PC-9 (cell line): ENCODE data around the gene C1QTNF9. TPM values are rescaled to one million over a fixed set of nuclear protein-coding genes. Genes with fewer than 3 reads are reported as not detected.

Experiments used
- BruUV-seq: library from RNA; stranded (reverse); fragments of 400-500 nt; replicated peaks from 2 replicates; lab custom pipeline; 2021; lab: Mats Ljungman, UMichigan
- CTCF ChIA-PET: fragments of 300-600 bp; sonication (Branson Sonifier 250); formaldehyde crosslinking; loops from one replicate; lab custom pipeline; 2022; ENCODE audit warnings: antibody characterized with exemption; lab: Charles Lee
- POLR2A ChIA-PET: fragments of 300-600 bp; sonication (Branson Sonifier 250); formaldehyde crosslinking; loops from one replicate; lab custom pipeline; 2022; ENCODE audit warnings: antibody characterized with exemption; ENCODE audit not compliant: unreplicated experiment; lab: Charles Lee
- DNase-seq, 2 experiments: peaks; one replicate each; pipeline versions ENCODE4 v3.0.0 to v3.0.0-alpha.2; 2015 to 2022; ENCODE audit warnings: mixed read lengths in 1 of 2
- H2AFZ ChIP-seq: fragments of 200-600 bp; sonication (generic); 2 replicates; pipeline ENCODE4 v1.8.1; 2017; ENCODE audit warnings: antibody characterized with exemption
- H3F3A ChIP-seq: fragments of 200-600 bp; sonication (generic); 2 replicates; pipeline ENCODE4 v1.8.1; 2017; ENCODE audit warnings: antibody characterized with exemption, mild to moderate bottlenecking, low read depth; ENCODE audit not compliant: insufficient read depth
- H3K27ac ChIP-seq: fragments of 200-600 bp; sonication (generic); 2 replicates; pipeline ENCODE4 v1.6.1; 2016; ENCODE audit warnings: mixed run types
- H3K27me3 ChIP-seq: fragments of 200-600 bp; sonication (generic); 2 replicates; pipeline ENCODE4 v1.6.1; 2016; ENCODE audit warnings: low read depth, mixed run types; ENCODE audit not compliant: insufficient read depth
- H3K36me3 ChIP-seq: fragments of 200-600 bp; sonication (generic); 2 replicates; pipeline ENCODE4 v1.6.1; 2016; ENCODE audit warnings: low read depth, mixed run types
- H3K4me1 ChIP-seq: fragments of 200-600 bp; sonication (generic); replicated peaks from 2 replicates; pipeline ENCODE4 v1.6.1; 2016; ENCODE audit warnings: mixed run types; ENCODE audit not compliant: insufficient read depth
- H3K4me2 ChIP-seq: fragments of 200-600 bp; sonication (generic); 2 replicates; pipeline ENCODE4 v1.6.1; 2017; ENCODE audit warnings: mixed run types
- H3K4me3 ChIP-seq: fragments of 200-600 bp; sonication (generic); 2 replicates; pipeline ENCODE4 v1.6.1; 2016; ENCODE audit warnings: mixed run types
- H3K79me2 ChIP-seq: fragments of 200-600 bp; sonication (generic); 2 replicates; pipeline ENCODE4 v1.6.1; 2017; ENCODE audit warnings: low read depth, mixed run types
- H3K9me2 ChIP-seq: fragments of 200-600 bp; sonication (generic); 2 replicates; pipeline ENCODE4 v1.8.1; 2017; ENCODE audit warnings: mild to moderate bottlenecking; ENCODE audit not compliant: insufficient read depth
- H3K9me3 ChIP-seq: fragments of 200-600 bp; sonication (generic); 2 replicates; pipeline ENCODE4 v1.8.1; 2016; ENCODE audit warnings: low read depth; ENCODE audit not compliant: insufficient read depth
- H4K20me1 ChIP-seq: fragments of 200-600 bp; sonication (generic); 2 replicates; pipeline ENCODE4 v1.8.1; 2017; ENCODE audit not compliant: insufficient read depth
- EZH2 ChIP-seq: fragments of 200-600 bp; sonication (generic); IDR thresholded peaks from 2 replicates; pipeline ENCODE4 v1.8.0; 2017; ENCODE audit warnings: antibody characterized with exemption, low read depth
- intact Hi-C: fragments of 100-400 bp; cut with micrococcal nuclease; formaldehyde crosslinking; loops from one replicate; pipeline ENCODE4 v1.10.0; 2022; ENCODE audit not compliant: unreplicated experiment
- total RNA-seq: library from RNA; stranded (reverse); gene quantifications from 2 replicates; pipeline ENCODE4 v1.2.3, GENCODE V29; 2021
- TF ChIP-seq, protein P1 (sequence below): fragments of 200-600 bp; sonication (generic); conservative IDR thresholded peaks from 2 replicates; pipeline ENCODE4 v1.6.1; 2017; ENCODE audit warnings: mixed run types, antibody characterized with exemption, mild to moderate bottlenecking, moderate library complexity

Gene C1QTNF9
- total RNA-seq, 1 experiment from 2014 or later = not detected

DNA sequence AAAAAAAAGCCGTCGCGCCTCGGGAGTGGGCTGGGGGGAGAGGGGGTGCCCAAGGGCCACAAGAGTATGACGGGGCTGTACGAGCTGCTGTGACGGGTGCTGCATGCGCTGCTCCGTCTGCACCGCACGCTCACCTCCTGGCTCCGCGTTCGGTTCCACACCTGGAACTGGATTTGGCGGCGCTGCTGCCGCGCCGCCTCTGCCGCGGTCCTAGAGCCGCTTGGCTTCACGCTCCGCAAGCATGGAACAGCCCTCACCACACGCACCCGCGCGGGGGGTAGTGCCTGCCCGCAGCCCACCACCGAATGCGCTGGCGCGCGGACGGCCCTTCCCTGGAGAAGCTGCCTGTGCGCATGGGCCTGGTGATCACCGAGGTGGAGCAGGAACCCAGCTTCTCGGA lies 18.8 kb downstream of the C1QTNF9 start:
- BruUV-seq = no TSS peak
- no peak overlapping the region for H2AFZ ChIP-seq

DNA sequence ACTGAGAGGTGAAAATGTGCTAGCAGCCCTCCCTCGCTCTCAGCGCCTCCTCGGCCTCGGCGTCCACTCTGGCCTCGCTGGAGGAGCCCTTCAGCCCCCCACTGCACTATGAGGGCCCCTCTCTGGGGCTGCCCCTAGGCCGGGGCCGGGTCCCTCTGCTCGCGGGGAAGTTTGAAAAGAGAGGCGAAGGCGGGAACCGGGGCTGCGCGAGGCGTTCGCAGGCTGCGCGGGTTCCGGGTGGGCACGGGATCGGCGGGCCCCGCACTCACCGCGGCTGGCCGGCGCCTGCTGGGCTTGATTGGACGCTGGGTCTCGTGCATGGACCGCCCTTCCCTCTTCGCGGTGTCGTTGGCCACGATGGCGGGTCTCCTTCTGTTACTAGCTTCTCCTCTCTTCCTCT lies 29.3 kb downstream of the C1QTNF9 start:
- H3K36me3 ChIP-seq = no peaks in the 10 kb centered on the region
- H3K4me3 ChIP-seq = no peak overlapping the region
- intact Hi-C loops = no loop called here
- no peaks in the 10 kb centered on the region for H3K4me1 ChIP-seq
- BruUV-seq = no TSS peak
- H3F3A ChIP-seq = peaks cover 4% of the 10 kb centered on the region; the same call in 1 of the 2 replicates
- H3K9me3 ChIP-seq = no peaks in the 10 kb centered on the region
- ChIA-PET CTCF (no interaction called here), POLR2A (no interaction called here)
- H3K27ac ChIP-seq = no peak overlapping the region
- no peaks in the 10 kb centered on the region for H3K27me3 ChIP-seq
- H3K79me2 ChIP-seq = no peaks in the 10 kb centered on the region
- no peak overlapping the region for H3K4me2 ChIP-seq
- H3K9me2 ChIP-seq = no peaks in the 10 kb centered on the region
- no peaks in the 10 kb centered on the region for H4K20me1 ChIP-seq
- no peak for TF ChIP-seq EZH2
- TF ChIP-seq, protein P1, sequence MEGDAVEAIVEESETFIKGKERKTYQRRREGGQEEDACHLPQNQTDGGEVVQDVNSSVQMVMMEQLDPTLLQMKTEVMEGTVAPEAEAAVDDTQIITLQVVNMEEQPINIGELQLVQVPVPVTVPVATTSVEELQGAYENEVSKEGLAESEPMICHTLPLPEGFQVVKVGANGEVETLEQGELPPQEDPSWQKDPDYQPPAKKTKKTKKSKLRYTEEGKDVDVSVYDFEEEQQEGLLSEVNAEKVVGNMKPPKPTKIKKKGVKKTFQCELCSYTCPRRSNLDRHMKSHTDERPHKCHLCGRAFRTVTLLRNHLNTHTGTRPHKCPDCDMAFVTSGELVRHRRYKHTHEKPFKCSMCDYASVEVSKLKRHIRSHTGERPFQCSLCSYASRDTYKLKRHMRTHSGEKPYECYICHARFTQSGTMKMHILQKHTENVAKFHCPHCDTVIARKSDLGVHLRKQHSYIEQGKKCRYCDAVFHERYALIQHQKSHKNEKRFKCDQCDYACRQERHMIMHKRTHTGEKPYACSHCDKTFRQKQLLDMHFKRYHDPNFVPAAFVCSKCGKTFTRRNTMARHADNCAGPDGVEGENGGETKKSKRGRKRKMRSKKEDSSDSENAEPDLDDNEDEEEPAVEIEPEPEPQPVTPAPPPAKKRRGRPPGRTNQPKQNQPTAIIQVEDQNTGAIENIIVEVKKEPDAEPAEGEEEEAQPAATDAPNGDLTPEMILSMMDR = no peak
- no peak for DNase-seq
- no peak overlapping the region for H2AFZ ChIP-seq

More for the DNA sequence above, 18.8 kb downstream of the C1QTNF9 start:
- intact Hi-C loops = loop anchor here (10.0 kb wide), 1 partner anchor 97 kb away; no protein-coding TSS in a partner anchor
- Histone ChIP-seq H3K4me2 (no peak overlapping the region), H3K9me3 (no peaks in the 10 kb centered on the region), H3K27me3 (no peaks in the 10 kb centered on the region), H3K36me3 (no peaks in the 10 kb centered on the region), H3K27ac (no peak overlapping the region), H4K20me1 (no peaks in the 10 kb centered on the region), H3K9me2 (no peaks in the 10 kb centered on the region), H3K4me3 (no peak overlapping the region), H3F3A (no peaks in the 10 kb centered on the region), H3K4me1 (no peaks in the 10 kb centered on the region), H3K79me2 (no peaks in the 10 kb centered on the region)
- no peak for DNase-seq
- TF ChIP-seq EZH2 = no peak
- TF ChIP-seq, protein P1 = no peak
- POLR2A ChIA-PET = no interaction called here
- CTCF ChIA-PET = no interaction called here

DNA sequence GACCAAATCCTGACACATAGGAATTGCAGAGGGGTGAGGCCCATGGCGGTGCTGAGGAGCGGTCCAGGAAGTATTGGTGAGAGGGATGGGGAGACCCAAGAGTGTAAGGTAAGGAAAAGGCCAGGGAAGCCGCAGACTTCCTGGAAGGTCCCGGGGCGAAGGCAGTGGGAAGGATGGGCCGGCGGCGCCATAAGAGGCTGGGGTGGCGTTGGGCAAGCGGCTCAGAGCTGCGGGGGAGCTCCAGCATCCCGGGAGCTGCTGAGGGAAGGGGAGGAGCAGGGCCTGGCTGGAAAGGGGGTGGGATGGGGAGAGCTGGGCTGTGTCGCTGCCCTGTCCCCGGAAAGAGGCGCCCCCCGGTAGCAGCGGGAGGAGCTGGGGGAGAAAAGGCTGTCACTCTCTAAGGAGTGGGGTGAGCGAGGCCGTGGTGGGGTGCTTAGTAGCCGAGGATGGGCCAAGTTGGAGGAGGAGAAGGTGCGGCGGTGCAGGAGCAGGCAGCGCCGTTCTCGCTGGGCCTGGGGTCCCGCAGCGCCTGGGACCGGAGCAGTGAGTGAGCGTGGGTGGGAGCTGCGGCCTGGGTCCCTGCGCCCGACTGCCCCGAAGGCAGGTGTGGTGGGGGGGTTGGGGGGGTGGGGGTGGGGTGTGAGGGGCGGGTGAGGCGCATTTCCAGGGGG lies 30.7 kb downstream of the C1QTNF9 start:
- no peak overlapping the region for H3K27ac ChIP-seq
- H3K36me3 ChIP-seq = no peaks in the 10 kb centered on the region
- H3F3A ChIP-seq = peaks cover 4% of the 10 kb centered on the region; the same call in 1 of the 2 replicates
- no peak overlapping the region for H3K4me2 ChIP-seq
- TF ChIP-seq, protein P1 = no peak
- no peak for TF ChIP-seq EZH2
- H3K9me3 ChIP-seq = no peaks in the 10 kb centered on the region
- no peaks in the 10 kb centered on the region for H4K20me1 ChIP-seq
- CTCF ChIA-PET = no interaction called here
- BruUV-seq = no TSS peak
- H3K27me3 ChIP-seq = no peaks in the 10 kb centered on the region
- no peak overlapping the region for H3K4me3 ChIP-seq
- no peaks in the 10 kb centered on the region for H3K79me2 ChIP-seq
- POLR2A ChIA-PET = no interaction called here
- no peak for DNase-seq
- H2AFZ ChIP-seq = no peak overlapping the region
- no peaks in the 10 kb centered on the region for H3K4me1 ChIP-seq
- H3K9me2 ChIP-seq = no peaks in the 10 kb centered on the region
- intact Hi-C loops = no loop called here
